ENCODE results near the gene CASKIN2. TPM values are rescaled to one million over a fixed set of nuclear protein-coding genes. Genes with fewer than 3 reads are reported as not detected.
"Not testable (repeated sequence)": the region's sequence is repeated elsewhere in the genome, so short reads cannot be mapped to it uniquely, and the experiment has no call there.

CASKIN2 gene
- total RNA-seq, 1 donor from 2014 or later, result 5.7 TPM

GRCh38 chr17:75456417-75457046 is 58.8 kb downstream of the CASKIN2 start, which contains the start of gene TMEM94:
TSS of gene TMEM94 (plus strand) at chr17:75456635. CDS start at chr17:75471906, 15,271 bp downstream.
- peak within 1 kb of the TSS; percentile 92 for H3K4me3 Mint-ChIP-seq
- no peaks in the 10 kb centered on the region for H3K9me3 ChIP-seq (ENCODE audit: low read depth)
- H3K27ac Mint-ChIP-seq, result peak within 1 kb of the TSS; percentile 96
- DNase-seq (ENCODE audit: low spot score), result peak; percentile 99
- H3K4me1 Mint-ChIP-seq, result peaks cover 42% of the 10 kb centered on the region
- peak within 1 kb of the TSS; percentile 58 for H2AFZ ChIP-seq (replicated peaks)
- H3K27ac ChIP-seq, result peak within 1 kb of the TSS; percentile 61
- H3K36me3 ChIP-seq, result no peaks in the 10 kb centered on the region
- no peaks in the 10 kb centered on the region for H3K9me3 Mint-ChIP-seq
- peak within 1 kb of the TSS; percentile 53 for H3K4me3 ChIP-seq
- peak within 1 kb of the TSS; percentile 57 for H3K9ac ChIP-seq
- H3K27me3 Mint-ChIP-seq (ENCODE audit: insufficient read depth, low read depth), result peaks cover 3% of the 10 kb centered on the region
- H3K4me1 ChIP-seq, result peaks cover 15% of the 10 kb centered on the region
- H3K4me2 ChIP-seq, result peak within 1 kb of the TSS; percentile 78
- H4K20me1 ChIP-seq (ENCODE audit: low read depth), result no peaks in the 10 kb centered on the region
- peaks cover 4% of the 10 kb centered on the region for H3F3A ChIP-seq (ENCODE audit: low read depth)
- H3K36me3 Mint-ChIP-seq, result peaks cover 7% of the 10 kb centered on the region
- no peak for TF ChIP-seq EZH2phosphoT487 (IDR thresholded peaks at IDR 0.05)
- TF ChIP-seq, protein P1, sequence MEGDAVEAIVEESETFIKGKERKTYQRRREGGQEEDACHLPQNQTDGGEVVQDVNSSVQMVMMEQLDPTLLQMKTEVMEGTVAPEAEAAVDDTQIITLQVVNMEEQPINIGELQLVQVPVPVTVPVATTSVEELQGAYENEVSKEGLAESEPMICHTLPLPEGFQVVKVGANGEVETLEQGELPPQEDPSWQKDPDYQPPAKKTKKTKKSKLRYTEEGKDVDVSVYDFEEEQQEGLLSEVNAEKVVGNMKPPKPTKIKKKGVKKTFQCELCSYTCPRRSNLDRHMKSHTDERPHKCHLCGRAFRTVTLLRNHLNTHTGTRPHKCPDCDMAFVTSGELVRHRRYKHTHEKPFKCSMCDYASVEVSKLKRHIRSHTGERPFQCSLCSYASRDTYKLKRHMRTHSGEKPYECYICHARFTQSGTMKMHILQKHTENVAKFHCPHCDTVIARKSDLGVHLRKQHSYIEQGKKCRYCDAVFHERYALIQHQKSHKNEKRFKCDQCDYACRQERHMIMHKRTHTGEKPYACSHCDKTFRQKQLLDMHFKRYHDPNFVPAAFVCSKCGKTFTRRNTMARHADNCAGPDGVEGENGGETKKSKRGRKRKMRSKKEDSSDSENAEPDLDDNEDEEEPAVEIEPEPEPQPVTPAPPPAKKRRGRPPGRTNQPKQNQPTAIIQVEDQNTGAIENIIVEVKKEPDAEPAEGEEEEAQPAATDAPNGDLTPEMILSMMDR (IDR thresholded peaks at IDR 0.05), result no peak
- no peak for TF ChIP-seq EZH2 (IDR thresholded peaks at IDR 0.05)
- peaks cover 20% of the 10 kb centered on the region for H3K79me2 ChIP-seq (ENCODE audit: low read depth)
- H3K27me3 ChIP-seq, result no peaks in the 10 kb centered on the region

GRCh38 chr17:75456039-75456416 is 59.3 kb downstream of the CASKIN2 start:
- H2AFZ ChIP-seq (replicated peaks), result peak overlapping the region; percentile 20
- peak overlapping the region; percentile 40 for H3K27ac Mint-ChIP-seq

DNA sequence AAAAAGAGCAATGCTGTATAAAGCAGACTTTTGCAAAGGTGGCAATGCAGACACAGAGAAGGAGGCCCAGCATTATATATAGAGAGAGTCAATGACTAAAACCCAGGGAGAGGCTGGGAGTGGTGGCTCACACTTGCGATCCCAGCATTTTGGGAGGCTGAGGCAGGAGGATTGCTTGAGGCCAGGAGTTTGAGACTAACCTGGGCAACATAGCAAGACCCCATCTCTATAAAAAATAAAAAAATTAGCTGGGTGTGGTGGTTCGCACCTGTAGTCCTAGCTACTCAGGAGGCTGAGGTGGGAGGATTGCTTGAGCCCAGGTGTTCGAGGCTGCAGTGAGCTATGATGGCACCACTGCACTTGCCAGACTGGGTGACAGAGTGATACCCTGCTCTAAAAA is 60.7 kb downstream of the CASKIN2 start:
- H3K4me1 Mint-ChIP-seq, result peaks cover 37% of the 10 kb centered on the region
- H3F3A ChIP-seq (ENCODE audit: low read depth); H3K9ac ChIP-seq; H3K4me2 ChIP-seq; H3K9me3 ChIP-seq (ENCODE audit: low read depth); H2AFZ ChIP-seq (replicated peaks); H3K27me3 ChIP-seq; H3K9me3 Mint-ChIP-seq; H3K4me3 ChIP-seq; H3K4me3 Mint-ChIP-seq; H3K27ac Mint-ChIP-seq; DNase-seq (ENCODE audit: low spot score); H4K20me1 ChIP-seq (ENCODE audit: low read depth); H3K36me3 ChIP-seq; H3K27me3 Mint-ChIP-seq (ENCODE audit: insufficient read depth, low read depth); H3K27ac ChIP-seq; H3K36me3 Mint-ChIP-seq: not testable (repeated sequence)
- H3K4me1 ChIP-seq, result peaks cover 15% of the 10 kb centered on the region
- peaks cover 12% of the 10 kb centered on the region for H3K79me2 ChIP-seq (ENCODE audit: low read depth)

More at GRCh38 chr17:75456039-75456416, 59.3 kb downstream of the CASKIN2 start:
- Histone ChIP-seq H3F3A (ENCODE audit: low read depth) (peaks cover 4% of the 10 kb centered on the region), H3K4me1 (peaks cover 15% of the 10 kb centered on the region), H3K36me3 (no peaks in the 10 kb centered on the region), H3K4me2 (peak overlapping the region; percentile 78), H3K9me3 (ENCODE audit: low read depth) (no peaks in the 10 kb centered on the region), H3K27ac (peak overlapping the region; percentile 61), H4K20me1 (ENCODE audit: low read depth) (no peaks in the 10 kb centered on the region), H3K9ac (peak overlapping the region; percentile 53), H3K4me3 (peak overlapping the region; percentile 53), H3K79me2 (ENCODE audit: low read depth) (peaks cover 20% of the 10 kb centered on the region), H3K27me3 (no peaks in the 10 kb centered on the region)
- Mint-ChIP-seq H3K4me3 (peak overlapping the region; percentile 92), H3K36me3 (peaks cover 7% of the 10 kb centered on the region), H3K27me3 (ENCODE audit: insufficient read depth, low read depth) (peaks cover 3% of the 10 kb centered on the region), H3K4me1 (peaks cover 42% of the 10 kb centered on the region), H3K9me3 (no peaks in the 10 kb centered on the region)
- no peak for DNase-seq (ENCODE audit: low spot score)
- TF ChIP-seq EZH2 (IDR thresholded peaks at IDR 0.05) (no peak), EZH2phosphoT487 (IDR thresholded peaks at IDR 0.05) (no peak)
- TF ChIP-seq, protein P1 (IDR thresholded peaks at IDR 0.05), result no peak

DNA sequence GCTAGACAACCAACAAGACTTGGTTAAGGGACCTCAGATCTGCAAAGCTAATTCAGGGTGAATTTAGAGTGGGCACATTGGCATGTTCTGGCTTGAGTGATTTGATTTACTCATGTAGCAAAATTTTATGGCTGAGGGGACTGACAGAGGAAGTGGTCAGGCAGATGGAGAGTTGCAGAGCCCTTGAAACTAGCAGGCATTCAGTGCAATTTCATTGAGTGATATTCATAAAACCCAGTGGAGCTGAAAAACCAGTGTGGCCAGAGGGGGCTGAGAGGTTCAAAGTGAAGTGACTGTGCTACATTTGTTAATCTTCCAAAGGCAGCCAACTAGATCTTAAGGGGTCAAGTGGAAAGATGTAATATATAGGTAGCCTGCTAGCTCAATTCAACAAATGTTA is 61.1 kb downstream of the CASKIN2 start:
- H3K9me3 ChIP-seq (ENCODE audit: low read depth), result no peaks in the 10 kb centered on the region
- H4K20me1 ChIP-seq (ENCODE audit: low read depth), result no peaks in the 10 kb centered on the region
- no peaks in the 10 kb centered on the region for H3K36me3 ChIP-seq
- H3F3A ChIP-seq (ENCODE audit: low read depth), result peaks cover 4% of the 10 kb centered on the region
- Mint-ChIP-seq H3K36me3 (peaks cover 3% of the 10 kb centered on the region), H3K27ac (no peak overlapping the region), H3K4me1 (peaks cover 34% of the 10 kb centered on the region), H3K4me3 (no peak overlapping the region), H3K27me3 (ENCODE audit: insufficient read depth, low read depth) (peaks cover 3% of the 10 kb centered on the region), H3K9me3 (no peaks in the 10 kb centered on the region)
- H3K9ac ChIP-seq, result no peak overlapping the region
- H3K4me1 ChIP-seq, result peaks cover 15% of the 10 kb centered on the region
- H3K4me2 ChIP-seq, result no peak overlapping the region
- TF ChIP-seq EZH2phosphoT487 (IDR thresholded peaks at IDR 0.05), result no peak
- TF ChIP-seq, protein P1 (IDR thresholded peaks at IDR 0.05), result no peak
- TF ChIP-seq EZH2 (IDR thresholded peaks at IDR 0.05), result no peak
- peaks cover 12% of the 10 kb centered on the region for H3K79me2 ChIP-seq (ENCODE audit: low read depth)
- H2AFZ ChIP-seq (replicated peaks), result no peak overlapping the region
- DNase-seq (ENCODE audit: low spot score), result no peak
- H3K27ac ChIP-seq, result no peak overlapping the region
- H3K27me3 ChIP-seq, result no peaks in the 10 kb centered on the region
- no peak overlapping the region for H3K4me3 ChIP-seq

Data from neural progenitor cell (in vitro differentiated cells).